Right renal cortex interstitium (tissue), 3 donors: ENCODE measurements around the gene SPATC1L. TPM values are rescaled to one million over a fixed set of nuclear protein-coding genes. Genes with fewer than 3 reads are reported as not detected.

Experiments
- DNase-seq, 3 donors: peaks; one replicate each; pipeline ENCODE4 v3.0.0-alpha.2; 2013; ENCODE audit warnings: low read depth in 3 of 3, low spot score in 2 of 3
- polyA plus RNA-seq, 3 donors: library from polyadenylated mRNA; unstranded; fragments of 120-200 nt; gene quantifications; one replicate each; pipeline ENCODE4 v1.2.1, GENCODE V29; 2013; ENCODE audit not compliant: insufficient read length in 3 of 3

Gene SPATC1L
- polyA plus RNA-seq, 3 donors, result 11.2 to 11.4 (median 11.4) TPM

GRCh38 chr21:46111857-46112724 is 72.2 kb downstream of the SPATC1L start:
- no peak for DNase-seq

GRCh38 chr21:46111193-46111571 is 73.1 kb downstream of the SPATC1L start:
- no peak for DNase-seq

Other genes with a start within 250 kb of the SPATC1L start
- 100 to 1,000 TPM; 201 to 207 (median 205) TPM for gene COL6A1, start 202.7 kb downstream of the SPATC1L start, polyA plus RNA-seq
- 100 to 1,000 TPM; 160 to 172 (median 170) TPM for gene COL6A2, start 86.3 kb downstream of the SPATC1L start, polyA plus RNA-seq
- gene FTCD, start 28.9 kb downstream of the SPATC1L start, polyA plus RNA-seq, result 10 to 100 TPM; 15.1 to 23.2 (median 22.6) TPM
- 10 to 100 TPM; 22.8 to 33.3 (median 29.7) TPM for gene LSS, start 44.3 kb upstream of the SPATC1L start, polyA plus RNA-seq
- gene MCM3AP, start 101.2 kb upstream of the SPATC1L start, polyA plus RNA-seq, result 10 to 100 TPM; 66.9 to 74.4 (median 70.3) TPM
- 10 to 100 TPM; 22.8 to 25.0 (median 24.7) TPM for gene YBEY, start 101.9 kb upstream of the SPATC1L start, polyA plus RNA-seq
- gene C21orf58, start 139.4 kb upstream of the SPATC1L start, polyA plus RNA-seq, result 1 to 10 TPM; 6.7 to 8.1 (median 7.4) TPM
- gene PCNT, start 139.7 kb upstream of the SPATC1L start, polyA plus RNA-seq, result 10 to 100 TPM; 27.2 to 32.5 (median 29.3) TPM